ENCODE measurements around the gene ZBTB20.

Gene ZBTB20

DNA sequence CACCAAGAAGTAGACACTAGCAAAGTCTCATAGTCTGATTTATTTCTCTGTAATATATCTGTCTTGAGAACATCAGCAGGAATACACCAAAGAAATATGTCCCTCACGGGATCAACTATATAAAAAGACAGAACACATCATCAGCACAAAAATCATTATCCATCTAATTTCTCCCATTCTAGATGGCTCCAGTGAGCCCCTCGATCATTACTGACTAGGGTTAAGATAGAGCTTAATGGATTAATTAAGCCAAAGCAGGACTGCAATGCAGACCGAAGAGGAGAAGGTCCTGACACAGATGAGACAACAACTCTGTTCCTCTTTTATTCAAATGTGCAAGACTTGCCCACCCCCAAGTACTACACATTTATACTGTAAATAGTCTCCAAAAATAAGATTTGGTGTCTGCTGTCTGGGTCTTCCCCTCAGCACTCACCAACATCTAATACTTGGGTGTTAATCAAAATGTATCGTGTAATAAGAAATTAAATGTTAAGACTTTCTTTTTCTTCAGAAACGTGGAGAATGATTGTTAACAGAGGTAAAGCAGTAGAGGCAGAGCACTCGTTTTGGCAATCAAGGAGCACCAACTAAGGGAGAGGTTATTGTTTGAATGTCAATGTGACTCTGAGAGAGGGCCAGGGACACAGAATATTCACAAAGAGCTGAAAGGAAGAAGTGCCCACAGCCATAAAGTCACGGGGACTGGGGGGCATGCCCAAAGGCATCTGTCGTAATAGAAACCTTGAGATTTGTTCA, 719.6 kb downstream of the ZBTB20 start:
- no peak for DNase-seq

DNA sequence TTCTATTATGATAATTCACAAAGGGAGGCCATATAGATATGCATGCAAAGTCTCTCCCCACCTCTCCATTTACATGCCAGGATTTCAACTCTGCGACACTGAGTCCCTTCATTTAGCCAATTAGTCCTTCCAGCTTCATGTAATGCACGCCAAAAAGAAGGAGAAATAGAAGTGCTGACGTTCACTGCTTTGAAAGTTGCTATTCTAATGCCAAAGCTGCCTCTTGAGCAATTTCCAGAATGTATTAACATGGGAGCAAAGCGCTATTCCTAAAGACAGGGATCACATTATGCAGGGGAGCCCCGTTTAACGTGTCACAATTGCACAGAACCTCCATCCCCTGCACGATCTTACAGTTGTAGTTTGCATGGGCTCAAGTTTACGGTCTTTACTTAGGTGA, 722.8 kb downstream of the ZBTB20 start:
- DNase-seq: no peak

DNA sequence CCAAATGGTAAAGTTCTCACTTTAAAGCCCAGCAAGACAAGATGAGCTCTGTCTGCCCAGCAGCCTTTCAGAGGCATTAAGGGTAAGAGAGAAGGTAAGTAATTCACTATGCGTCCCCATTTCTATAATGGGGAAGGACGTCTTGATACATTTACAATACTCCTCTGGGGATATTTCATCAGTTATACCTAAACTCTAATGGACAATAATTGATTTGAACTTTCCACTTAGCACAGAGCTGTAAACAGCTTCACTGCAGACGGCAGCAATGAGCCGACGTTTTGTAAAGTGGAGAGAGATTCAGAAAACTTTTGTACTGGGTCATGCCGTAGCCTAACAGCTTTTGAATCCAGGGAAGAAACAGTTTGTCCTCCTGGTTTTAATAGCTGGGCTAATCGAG, 725.9 kb downstream of the ZBTB20 start:
- no peak for DNase-seq

DNA sequence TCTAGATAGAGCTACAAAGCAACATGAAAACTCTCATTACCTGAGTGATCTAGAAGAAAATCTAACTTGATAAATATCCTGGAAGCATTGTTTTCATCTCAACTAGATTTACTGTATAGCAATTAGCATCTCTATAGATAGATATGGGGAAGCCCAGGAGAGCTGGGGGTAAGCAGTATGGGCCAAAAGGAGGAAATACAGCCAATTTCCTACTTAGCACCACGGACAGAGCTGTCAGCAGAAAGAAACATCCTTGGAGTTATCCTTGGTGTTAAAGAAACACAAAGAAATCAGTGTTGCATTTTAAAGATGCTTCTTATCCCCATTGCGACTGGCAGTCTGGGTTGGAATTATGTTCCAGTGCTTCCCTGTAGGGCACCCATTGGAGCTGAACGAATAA, 727.0 kb downstream of the ZBTB20 start:
- DNase-seq: no peak

DNA sequence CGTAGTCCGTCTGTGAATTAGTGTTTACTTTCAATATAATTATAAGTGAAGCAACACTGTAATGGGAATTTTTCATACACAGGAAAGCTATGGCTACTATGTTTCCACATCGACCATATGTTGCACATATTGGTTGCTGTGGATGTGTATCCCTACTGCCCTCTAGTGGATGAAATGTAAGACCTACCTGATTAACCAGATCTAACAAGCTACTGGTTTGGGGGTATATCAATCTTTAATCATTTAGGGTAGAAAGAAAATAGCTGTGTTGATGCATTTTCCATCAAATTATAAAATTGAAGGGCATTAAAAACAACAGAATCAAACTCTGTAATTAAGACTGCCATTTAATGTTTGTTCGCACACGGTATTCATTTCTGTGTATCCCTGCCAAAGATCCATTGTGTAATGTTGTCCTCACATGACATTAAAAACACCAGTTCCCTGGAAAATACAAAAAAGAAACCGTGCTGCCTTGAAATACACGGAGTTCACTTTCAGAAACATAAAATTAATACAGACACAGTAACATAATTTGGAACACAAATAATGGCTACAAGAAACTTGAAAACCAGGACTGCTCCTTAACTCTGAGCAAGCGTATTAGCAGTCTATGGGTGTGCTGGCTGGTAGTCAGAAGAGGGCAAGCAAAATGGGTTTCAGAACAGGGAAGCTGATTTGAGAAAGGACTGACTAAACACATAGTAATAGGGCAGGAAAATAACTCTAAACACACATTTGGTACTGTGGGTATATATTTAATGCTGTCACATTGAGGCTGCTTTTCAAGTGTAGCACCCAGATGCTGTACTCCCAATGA, 728.2 kb downstream of the ZBTB20 start:
- no peak for DNase-seq

DNA sequence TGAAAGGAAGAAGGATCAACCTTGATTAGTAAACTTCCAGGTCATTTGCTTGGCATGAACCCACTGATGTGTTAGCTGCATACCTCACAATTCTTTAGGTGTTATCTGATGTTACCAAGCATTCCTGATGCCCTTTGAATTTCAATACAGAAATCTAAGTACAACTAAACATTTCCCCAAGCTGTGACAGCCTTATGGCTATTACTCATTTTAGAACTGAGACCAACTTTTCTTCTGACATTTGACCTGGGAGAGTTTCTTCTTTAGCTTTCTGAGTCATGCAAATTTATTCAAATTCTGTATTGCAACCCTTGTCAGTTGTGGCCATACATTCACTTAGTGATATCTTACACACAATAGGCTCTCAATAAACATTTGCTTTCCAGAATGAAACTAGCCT, 729.0 kb downstream of the ZBTB20 start:
- DNase-seq: no peak

DNA sequence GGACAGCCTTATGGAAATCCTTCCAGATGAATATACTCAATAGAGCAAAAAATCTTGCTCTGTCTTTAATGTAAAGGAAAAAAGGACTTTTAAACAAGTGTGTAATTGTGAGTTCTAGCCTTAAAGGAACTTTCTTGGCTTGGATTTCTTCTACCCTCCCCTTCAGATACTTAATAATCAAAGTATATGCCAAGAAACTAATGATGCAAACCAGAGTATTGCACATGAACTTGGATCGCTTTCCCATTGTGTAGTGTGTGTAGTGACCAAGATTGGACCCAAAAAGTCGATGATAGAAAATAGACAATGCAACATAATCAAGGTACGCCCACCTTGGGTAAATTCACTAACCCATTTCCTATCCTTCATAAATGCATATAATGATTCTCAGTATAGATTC, 729.4 kb downstream of the ZBTB20 start:
- no peak for DNase-seq

DNA sequence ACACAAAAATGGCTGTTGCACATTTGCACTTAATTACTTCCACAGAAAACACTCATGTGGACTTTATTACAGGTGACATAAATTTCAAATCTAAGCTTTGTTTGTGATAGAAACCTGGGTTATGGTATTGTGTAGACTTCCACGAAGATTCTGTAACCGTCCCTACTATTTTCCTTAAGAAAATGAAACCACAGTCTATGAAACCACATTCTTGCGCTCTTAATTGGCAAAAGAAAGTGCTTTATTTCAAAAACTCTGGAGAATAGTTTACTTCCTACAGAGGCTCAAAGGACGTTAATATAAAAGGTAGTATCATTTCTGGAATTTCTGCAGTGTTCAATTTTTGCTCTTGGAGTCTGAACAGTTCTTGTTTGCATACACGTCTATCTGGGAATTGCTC, 729.8 kb downstream of the ZBTB20 start:
- DNase-seq: no peak

DNA sequence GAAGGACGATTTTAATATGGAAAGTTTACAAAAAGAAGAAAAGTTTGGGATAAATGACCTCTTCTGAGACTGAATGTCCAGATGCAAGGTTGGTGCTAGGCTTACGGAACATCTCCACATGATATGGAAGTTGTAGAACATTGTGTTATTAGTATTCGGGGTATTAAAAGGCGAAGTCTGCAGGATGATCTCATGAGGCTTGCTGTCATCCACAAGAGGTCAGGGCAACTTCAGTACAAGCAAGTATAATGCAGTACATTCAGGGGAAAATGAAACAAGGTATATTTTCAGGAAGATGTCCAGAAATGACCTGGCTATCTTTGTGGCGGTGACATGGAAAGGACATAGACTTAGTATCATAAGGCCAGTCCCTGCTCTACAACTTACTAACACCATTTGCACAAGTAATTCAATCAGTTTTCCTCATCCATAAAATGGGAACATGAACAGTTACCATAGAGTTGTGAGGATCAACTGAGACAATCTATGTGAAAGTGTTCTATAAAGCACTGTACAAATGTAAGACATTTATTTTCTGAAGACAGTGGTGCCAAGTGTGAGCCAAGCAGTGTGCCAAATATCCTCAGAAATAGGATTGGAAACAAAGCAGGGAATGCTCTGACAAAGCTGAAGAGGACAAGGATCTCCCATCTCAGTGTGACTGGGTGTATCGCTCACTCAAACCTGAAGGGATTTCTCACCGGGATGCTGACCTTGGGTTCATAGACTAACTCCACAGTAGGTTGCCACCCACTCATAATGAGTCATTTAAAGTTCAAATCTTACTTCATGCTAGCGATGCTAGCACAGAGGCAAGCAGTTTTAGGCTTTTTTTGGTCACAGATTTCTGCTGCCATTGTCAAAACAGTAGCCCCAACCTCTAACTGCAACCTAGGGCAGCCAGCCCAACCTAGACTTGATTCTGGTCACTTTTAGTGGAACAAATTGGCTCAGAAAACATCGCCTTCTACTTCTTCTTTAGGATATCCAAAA, 735.0 kb downstream of the ZBTB20 start:
- no peak for DNase-seq

DNA sequence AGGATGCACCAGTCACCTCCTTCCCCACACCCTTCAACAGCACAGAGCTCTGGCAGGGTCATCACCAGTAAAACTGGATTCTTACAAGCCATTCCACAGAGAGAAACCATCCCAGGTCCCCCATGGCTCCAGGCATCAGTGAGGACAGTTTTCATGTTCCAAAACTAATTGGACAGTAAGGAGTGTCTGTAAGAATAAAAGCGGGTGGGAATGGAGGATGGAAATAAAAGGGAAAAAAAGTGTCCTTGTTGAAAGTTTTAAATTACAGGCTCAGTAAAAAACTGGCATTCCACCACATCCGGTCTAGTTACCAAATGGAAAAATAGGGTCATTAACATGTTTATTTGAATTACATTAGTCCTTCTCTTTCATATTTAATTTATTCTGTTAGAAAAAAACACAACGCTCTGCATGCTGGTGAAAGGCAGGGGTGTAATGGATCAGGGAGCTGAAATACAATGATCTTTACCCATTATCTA, 735.9 kb downstream of the ZBTB20 start:
- DNase-seq: no peak

DNA sequence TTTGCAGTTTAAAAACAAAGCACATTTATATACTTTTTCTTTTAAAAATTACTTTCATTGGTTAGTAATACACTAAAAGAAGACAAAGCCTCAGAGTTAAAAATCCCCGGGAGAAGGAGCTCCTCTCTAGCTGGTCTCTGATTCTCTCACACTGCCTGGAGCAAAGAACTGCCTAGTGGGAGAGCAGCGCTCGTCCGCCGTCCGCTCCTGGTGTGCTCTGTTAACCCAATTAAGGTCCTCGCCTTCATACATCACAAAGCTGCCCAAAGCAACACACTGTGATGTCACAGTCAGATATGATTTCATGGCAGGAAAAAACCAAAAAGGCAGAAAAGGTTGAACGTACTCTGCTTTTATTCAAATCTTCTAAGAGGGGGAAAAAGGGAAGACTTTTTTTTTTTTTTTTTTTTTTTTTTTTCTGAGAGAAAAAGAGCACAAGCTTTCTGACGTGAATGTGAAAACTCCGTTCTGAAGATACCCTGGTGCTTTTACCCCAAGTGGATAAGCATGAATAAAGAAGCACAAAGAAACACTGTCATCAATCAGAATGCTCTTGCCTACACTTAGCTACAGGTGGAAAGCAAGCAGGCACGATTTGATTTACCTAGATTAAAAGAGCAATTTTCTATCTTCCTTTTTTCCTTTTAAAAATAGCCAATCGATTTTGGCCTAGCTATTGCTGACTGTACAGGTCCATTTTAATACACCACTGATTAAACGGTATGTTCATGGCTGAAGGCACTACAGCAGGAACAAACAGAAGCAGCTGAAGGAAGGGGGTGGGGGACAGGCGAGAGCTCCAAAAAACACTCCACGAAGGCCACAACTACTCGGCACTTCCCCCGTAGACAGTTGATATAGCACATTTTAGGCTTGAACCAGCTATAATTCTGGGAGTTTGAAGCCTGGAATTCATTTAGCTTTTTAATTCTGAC, 738.1 kb downstream of the ZBTB20 start:
- no peak for DNase-seq

DNA sequence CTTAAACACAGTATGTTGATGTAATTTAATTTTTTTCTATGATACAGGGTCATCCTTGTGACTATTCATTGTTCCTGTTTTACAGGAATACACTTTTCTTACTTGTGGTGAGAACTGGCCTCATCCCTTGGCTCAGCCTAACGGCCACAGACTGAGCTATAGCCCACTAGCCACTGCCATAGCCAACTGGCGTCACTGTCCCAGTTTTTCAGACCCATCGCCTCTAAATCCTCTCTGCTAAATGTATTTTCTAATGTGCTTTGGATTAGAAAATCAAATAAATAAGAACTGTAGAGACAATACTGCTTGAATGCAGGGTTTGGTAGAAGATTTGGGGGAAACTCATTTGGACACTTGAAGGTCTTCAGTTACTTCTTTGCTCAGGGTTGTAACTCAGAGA, 740.2 kb downstream of the ZBTB20 start:
- DNase-seq: no peak

DNA sequence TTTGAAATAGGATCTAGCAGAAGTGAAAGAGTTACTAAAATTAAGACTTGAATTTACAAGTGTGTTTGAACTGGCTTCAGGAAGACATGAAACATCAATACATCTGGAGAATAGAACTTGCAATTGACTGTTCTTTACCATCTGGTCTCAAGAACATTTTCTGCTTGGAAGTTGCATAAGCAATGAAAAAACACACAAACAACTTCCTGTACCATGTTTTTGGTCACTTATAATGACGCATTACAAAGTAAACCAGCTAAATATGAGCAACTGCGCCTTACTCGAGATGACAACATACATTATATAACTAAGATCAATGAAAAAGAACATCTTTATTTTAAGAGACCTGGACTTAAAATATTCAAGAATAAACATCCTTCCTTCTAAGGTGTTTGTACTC, 740.8 kb downstream of the ZBTB20 start:
- DNase-seq: no peak

DNA sequence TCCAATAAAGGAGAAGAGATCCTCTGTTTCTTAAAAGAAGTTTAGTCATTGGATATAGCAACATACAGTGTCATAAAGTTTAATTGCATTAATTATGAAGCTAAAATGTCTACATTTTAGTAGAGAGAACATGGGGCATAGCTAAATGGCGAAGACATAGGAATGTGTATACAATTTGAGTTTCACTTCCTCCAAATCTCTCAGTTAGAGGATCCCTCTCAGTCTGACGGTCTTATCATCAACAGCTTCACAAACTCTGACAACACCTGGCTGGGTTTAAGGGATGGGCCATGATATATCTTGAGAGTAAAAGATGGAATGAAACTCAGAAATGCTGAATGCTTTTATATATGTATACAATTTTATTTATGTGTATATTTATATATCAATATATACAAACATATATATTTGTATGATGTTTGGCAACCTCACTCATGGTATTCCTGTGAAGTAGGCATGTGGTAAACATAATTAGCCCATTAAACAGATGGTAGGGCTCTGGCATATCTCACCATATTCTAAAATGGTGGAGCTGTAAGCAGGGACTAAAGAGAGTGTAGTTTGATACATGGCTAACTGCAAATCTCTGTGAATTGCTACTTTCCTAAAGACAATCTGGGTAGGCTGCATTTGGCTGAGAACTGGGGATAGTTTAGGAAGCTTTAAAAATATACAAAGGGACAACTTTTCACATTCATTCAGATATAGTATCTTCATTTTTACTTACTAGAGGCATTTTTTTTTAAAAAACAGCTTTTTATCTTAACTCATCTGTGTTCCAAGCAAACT, 741.7 kb downstream of the ZBTB20 start:
- DNase-seq: no peak

DNA sequence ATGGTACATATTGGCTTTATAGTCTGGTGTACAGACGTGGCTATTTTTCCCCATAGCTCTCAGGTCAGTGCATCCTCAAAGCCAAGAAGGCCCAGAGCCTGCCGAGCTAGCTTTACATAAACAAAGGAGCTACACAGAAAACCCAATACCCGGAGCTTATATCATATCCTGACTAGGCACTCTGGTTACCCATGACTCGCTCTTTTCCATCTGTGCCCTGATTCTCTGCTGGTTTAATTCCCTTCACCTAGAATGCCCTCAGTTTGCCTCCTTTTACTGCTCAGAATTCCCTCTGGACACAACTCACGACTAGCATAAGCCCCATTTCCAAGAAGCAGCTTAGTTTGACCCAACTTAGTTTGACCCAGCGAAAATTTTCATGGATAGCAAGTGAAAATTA, 742.5 kb downstream of the ZBTB20 start:
- no peak for DNase-seq

DNA sequence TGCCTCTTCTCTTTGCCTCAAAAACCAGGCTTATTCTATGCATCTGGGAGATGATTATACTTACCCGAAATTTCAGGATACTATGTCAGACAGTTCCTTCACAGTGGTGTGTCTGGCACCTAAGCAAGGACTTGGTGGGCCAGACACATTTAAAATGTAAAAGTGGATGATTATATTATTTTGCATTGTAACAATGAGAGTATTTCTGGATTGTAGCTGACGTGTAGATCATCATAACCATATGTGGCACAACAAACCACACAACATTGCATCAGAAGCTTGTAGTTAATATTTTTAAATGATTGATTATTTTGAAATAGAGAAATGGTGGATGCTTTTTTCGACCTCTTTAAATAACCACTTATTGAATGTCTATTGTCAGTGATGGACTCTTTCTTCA, 744.2 kb downstream of the ZBTB20 start:
- DNase-seq: no peak

DNA sequence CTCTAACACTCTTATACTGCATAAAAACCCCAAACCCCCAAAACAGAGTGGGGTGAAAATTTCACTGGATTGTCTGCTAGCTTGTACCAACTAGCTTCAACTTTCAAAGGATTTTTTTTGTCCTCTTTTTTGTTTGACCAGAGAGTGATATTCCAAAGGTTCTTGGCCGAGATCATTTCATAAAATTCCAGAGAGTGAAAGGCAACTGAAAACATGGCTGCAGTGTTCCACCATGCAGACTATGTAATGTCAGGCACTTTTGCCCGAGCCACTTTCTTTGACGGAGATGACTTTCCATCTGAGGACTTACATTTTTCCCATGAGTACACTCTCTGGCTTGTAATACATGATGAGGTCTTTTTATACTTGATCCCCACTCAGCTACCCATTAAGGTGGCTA, 745.7 kb downstream of the ZBTB20 start:
- no peak for DNase-seq

DNA sequence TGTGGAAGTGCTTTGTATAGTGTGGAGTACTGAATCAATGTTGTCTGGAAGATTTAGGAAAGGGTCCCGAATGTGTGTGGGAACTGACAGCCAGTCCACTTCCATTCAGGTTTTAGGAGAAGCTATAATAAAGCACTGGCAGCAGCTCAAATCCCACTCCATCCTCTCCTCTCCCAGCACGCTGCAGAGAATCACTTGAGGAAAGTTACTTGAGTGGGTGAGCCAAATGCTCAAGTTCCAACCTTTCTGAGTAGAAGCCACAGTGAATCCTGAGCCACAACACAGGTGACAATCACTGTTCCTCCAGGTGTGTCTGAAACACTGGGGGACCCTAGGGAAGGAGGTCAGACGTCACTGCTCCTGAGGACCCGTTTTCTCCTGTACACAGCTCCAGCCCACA, 746.7 kb downstream of the ZBTB20 start:
- no peak for DNase-seq

DNA sequence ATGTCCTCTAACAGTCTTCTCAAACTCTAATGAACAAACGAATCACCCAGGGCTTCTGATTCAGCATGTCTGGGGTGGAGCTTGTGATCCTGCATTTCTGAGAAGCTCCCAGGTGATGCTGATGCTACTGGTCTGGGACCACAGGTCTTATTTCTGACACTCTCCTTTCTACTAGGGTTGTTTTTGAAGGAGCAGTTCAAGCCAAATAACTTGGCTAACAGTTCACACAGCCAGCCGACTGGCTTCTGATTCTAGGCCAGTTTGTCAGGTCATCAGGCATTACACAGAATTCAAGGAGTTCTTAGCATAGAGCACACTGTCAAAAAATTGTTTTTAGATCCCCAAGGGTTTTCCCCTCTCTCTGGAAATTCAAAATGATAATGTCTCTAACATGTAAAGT, 752.5 kb downstream of the ZBTB20 start:
- no peak for DNase-seq

DNA sequence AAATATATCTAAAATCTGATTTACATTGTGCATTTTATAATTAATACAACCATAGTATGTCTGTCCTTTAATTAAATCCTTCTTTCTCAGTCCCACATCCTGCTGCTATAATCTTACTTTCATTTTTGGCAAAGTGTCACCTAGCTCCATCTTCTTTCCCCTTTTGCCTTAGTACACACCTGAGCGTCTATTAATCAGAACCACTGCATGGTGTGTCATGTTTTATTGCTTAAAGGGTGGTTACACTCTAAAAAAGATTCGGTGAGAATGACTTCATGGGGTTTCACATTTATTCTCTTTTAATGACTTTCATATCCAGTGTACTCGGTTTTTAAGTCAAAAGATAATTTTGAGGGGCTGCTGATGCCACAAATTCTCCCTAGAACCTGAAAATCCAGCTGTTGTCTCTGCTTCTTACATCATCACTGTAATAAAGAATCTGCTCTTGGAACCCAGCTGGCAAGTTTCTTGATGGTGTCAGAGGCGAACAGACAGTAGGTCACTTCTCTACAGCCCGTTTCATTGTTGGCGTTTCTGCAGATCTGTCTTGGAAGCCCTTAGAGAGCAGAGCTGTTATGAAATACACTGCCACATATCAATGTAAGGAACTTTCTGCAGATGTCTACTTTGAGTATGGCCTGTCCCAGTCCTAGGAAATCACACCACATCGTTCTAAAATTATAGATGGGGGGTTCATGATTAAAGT, 753.6 kb downstream of the ZBTB20 start:
- DNase-seq: no peak
